ENCODE results near the gene EXOSC7. TPM values are rescaled to one million over a fixed set of nuclear protein-coding genes. Genes with fewer than 3 reads are reported as not detected.

EXOSC7 gene
- total and polyA plus RNA-seq, 10 of the 15 experiments (the other 5 are each of a cell fraction or from before 2014, with no cell fraction given), result 58.0 to 193 (median 82.9) TPM

- peaks cover 12% of the 10 kb centered on the region for H3K4me1 ChIP-seq (ENCODE audit: control insufficient read depth, insufficient read depth, low read length)
- intact Hi-C loops (cut with micrococcal nuclease; ENCODE audit: unreplicated experiment) (no loop called here), in situ Hi-C loops (cut with MboI) (no loop called here)
- H3K9me3 ChIP-seq (replicated peaks; ENCODE audit: control insufficient read depth, insufficient read depth, low read length), result no peaks in the 10 kb centered on the region
- ChIA-PET CTCF (interaction anchor here (0.7 kb wide), 1 partner anchor 9 kb away, joined by 3 read pairs; no protein-coding TSS in a partner anchor), POLR2A (no interaction called here), RAD21 (ENCODE audit: unreplicated experiment) (no interaction called here), SMC1A (ENCODE audit: uncharacterized antibody, unreplicated experiment) (no interaction called here)
- peaks cover 12 to 37% of the 10 kb centered on the region in 2 experiments for H3K36me3 ChIP-seq (ENCODE audit: control insufficient read depth in 2 of 2, insufficient read depth in 2 of 2, low read length in 1 of 2)
- H2AFZ ChIP-seq (ENCODE audit: control insufficient read depth, low read depth, low read length), result no peak overlapping the region
- over 99% methylated on average over 8 of the region's 8 CpGs for WGBS (ENCODE audit: insufficient coverage, insufficient replicate concordance, low lambda C conversion rate, missing lambda C conversion rate)
- no peaks in the 10 kb centered on the region for H3K27me3 ChIP-seq (replicated peaks in 1 of 2; ENCODE audit: control insufficient read depth in 2 of 2, insufficient read depth in 2 of 2, low read length in 1 of 2)
- no peak for TF ChIP-seq GATAD2B (conservative IDR thresholded peaks at IDR 0.05; ENCODE audit: low read depth)
- no peak for TF ChIP-seq YBX1 (IDR thresholded peaks at IDR 0.05)
- no peak for TF ChIP-seq ZNF217 (IDR thresholded peaks at IDR 0.05)
- TF ChIP-seq SIN3A (IDR thresholded peaks at IDR 0.05; ENCODE audit: low read depth, low read length), result no peak
- no peak for TF ChIP-seq ZBED1 (IDR thresholded peaks at IDR 0.05; ENCODE audit: borderline replicate concordance)
- TF ChIP-seq ZNF592 (IDR thresholded peaks at IDR 0.05), result no peak
- no peak for TF ChIP-seq MEF2A (IDR thresholded peaks at IDR 0.05; ENCODE audit: insufficient read depth, low read depth, low read length)
- TF ChIP-seq, protein P1, sequence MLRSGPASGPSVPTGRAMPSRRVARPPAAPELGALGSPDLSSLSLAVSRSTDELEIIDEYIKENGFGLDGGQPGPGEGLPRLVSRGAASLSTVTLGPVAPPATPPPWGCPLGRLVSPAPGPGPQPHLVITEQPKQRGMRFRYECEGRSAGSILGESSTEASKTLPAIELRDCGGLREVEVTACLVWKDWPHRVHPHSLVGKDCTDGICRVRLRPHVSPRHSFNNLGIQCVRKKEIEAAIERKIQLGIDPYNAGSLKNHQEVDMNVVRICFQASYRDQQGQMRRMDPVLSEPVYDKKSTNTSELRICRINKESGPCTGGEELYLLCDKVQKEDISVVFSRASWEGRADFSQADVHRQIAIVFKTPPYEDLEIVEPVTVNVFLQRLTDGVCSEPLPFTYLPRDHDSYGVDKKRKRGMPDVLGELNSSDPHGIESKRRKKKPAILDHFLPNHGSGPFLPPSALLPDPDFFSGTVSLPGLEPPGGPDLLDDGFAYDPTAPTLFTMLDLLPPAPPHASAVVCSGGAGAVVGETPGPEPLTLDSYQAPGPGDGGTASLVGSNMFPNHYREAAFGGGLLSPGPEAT (IDR thresholded peaks at IDR 0.05; ENCODE audit: low read depth), result no peak
- TF ChIP-seq ZBTB11 (CRISPR knock-in tag; IDR thresholded peaks at IDR 0.05), result no peak
- TF ChIP-seq FOXM1 (IDR thresholded peaks at IDR 0.05; ENCODE audit: low read depth, low read length), result no peak
- no peak for TF ChIP-seq HDAC2 (IDR thresholded peaks at IDR 0.05)
- no peak for TF ChIP-seq USF2 (IDR thresholded peaks at IDR 0.05; ENCODE audit: borderline replicate concordance, low read depth, low read length)
- H4K20me1 ChIP-seq (ENCODE audit: control insufficient read depth, insufficient read depth), result no peaks in the 10 kb centered on the region
- H3K4me3 ChIP-seq, result no peak overlapping the region
- no peak for FAIRE-seq
- H3K79me2 ChIP-seq (ENCODE audit: control insufficient read depth, insufficient read depth, low read length), result no peaks in the 10 kb centered on the region
- no TSS peak for BruUV-seq (replicated peaks)
- no peak overlapping the region for H3K27ac ChIP-seq (ENCODE audit: control insufficient read depth, insufficient read depth)
- DNase-seq (ENCODE audit: low read depth, low spot score), result no peak
- no peak for ATAC-seq
- H3K4me2 ChIP-seq (ENCODE audit: control insufficient read depth, insufficient read depth), result no peak overlapping the region
- H3K9ac ChIP-seq (ENCODE audit: control insufficient read depth, insufficient read depth, low read length), result no peak overlapping the region
Measured at GRCh38 chr3:45007091-45007490, 31.0 kb downstream of the EXOSC7 start.

Data from GM12878 (cell line).